KOPT-K1 (cell line): ENCODE measurements around the gene BOK.

Experiments used
- H3K27ac ChIP-seq: fragments of 200-600 bp; sonication (generic); 2 replicates; pipeline ENCODE4 v1.5.1; 2016; ENCODE audit warnings: antibody characterized with exemption, mild to moderate bottlenecking, low read depth, low read length; ENCODE audit not compliant: poor library complexity, severe bottlenecking
- H3K36me3 ChIP-seq: fragments of 200-600 bp; sonication (generic); 2 replicates; pipeline ENCODE4 v1.5.1; 2017; ENCODE audit warnings: antibody characterized with exemption, mild to moderate bottlenecking, low read length, moderate library complexity; ENCODE audit not compliant: insufficient read depth
- H3K9me3 ChIP-seq: fragments of 200-600 bp; sonication (generic); 2 replicates; pipeline ENCODE4 v1.5.1; 2017; ENCODE audit warnings: antibody characterized with exemption, low read length, mild to moderate bottlenecking; ENCODE audit not compliant: insufficient read depth, poor library complexity, severe bottlenecking

Gene BOK

DNA sequence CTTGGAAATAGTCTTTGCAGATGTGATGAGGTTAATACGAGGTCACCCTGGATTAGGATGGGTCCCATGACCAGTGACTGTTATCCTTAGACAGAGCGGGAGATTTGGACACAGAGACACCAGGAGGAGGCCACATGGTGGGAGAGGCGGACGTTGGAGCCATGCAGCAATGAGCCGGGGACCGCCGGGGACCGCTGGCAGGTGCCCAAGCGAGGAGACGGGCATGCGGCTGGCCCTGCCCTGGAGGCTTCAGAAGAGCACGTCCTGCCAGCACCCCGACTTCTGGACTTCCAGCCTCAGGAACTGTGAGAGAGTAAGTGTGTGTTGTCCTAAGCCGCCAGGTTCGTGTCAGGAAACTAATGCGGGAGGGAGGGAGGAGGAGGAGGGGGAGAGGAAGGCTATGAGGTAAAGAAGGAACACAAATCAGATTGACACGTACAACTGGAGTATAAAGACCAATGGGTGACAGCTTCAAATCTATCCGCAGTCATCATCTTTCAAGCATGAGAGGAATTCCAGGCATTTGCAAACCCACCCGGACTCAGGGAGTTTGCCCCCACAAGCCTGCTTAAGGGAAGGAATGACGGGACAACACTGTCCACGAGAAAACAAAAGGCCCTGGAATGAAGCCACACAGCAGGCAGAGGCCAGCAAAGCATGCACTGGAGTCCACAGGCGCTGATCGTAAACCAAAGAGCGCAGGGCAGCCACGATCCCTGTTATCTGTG is 11.6 kb upstream of the BOK start:
- Histone ChIP-seq H3K36me3 (no peaks in the 10 kb centered on the region), H3K9me3 (no peaks in the 10 kb centered on the region), H3K27ac (no peak overlapping the region)

- Histone ChIP-seq H3K9me3 (no peaks in the 10 kb centered on the region), H3K36me3 (no peaks in the 10 kb centered on the region), H3K27ac (no peak overlapping the region)
Observed at GRCh38 chr2:241547781-241548450, 10.6 kb upstream of the BOK start.

DNA sequence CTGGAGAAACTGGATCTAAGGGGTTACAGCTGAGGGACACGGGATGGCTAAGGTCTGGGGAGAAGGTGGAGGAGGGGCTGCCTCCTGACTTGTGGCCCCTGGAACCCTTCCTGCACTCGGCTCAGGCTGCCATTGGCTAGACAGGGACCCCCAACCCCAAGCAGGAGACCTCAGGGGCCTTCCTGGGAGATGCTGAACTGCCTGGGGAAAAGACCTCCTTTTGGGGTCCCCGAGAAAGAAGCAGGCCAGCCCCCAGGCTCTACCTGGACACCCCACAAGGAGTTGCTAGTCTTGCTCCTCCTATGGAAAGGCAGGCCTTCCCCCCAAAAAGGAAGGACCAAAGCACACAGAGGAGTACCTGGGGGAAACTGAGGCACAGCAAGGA is 10.1 kb upstream of the BOK start:
- Histone ChIP-seq H3K9me3 (no peaks in the 10 kb centered on the region), H3K27ac (no peak overlapping the region), H3K36me3 (no peaks in the 10 kb centered on the region)

DNA sequence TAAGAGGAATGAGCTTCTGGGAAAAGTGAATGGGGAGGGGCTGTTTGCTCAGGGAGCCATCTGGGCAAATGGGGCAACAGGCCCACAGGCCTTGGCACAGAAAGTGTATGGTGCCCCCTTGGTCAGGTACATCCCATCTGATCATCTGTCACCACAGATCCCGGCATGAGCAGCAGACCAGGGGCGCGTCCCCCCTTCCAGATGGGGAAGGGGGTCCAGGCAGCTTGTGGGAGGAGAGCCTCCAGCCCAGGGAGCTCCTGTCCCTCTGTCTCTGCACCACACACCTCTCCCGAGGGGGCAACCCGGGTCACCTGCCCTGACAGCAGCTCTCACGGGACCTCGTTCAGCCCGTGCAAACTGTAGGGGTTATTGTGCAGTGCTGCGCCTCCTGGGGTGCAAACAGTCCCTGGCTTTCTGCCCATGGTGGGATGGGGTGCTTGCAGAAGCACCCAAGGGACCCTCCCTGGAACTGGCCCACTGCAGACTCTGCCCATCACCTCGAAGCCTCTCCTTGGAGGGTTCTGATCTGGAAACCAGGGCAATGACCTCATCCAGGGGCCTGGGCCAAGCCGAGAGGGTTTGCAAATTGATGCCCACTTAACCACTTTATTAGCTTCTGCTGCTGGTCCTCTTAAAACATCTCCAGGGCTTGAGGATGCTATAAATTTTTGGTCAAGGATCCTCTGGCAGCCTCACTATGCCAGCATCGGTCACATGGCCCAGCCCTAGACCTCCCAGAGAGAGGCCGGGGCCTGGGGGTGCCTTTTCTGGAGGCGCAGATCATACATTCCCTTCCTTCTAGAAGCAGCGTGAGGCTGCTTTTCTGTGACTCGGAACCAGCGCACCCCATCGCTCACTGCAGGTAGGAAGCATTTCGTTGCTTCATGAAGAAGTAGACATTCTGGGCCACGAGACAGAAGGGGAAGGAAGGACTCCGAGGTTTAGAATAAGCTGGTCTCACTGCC is 7.6 kb upstream of the BOK start:
- Histone ChIP-seq H3K9me3 (no peaks in the 10 kb centered on the region), H3K36me3 (no peaks in the 10 kb centered on the region), H3K27ac (no peak overlapping the region)

GRCh38 chr2:241551599-241551997 is 6.9 kb upstream of the BOK start:
- H3K9me3 ChIP-seq = no peaks in the 10 kb centered on the region
- H3K36me3 ChIP-seq = no peaks in the 10 kb centered on the region
- no peak overlapping the region for H3K27ac ChIP-seq

GRCh38 chr2:241551998-241552737 is 6.4 kb upstream of the BOK start:
- no peaks in the 10 kb centered on the region for H3K36me3 ChIP-seq
- H3K9me3 ChIP-seq = no peaks in the 10 kb centered on the region
- H3K27ac ChIP-seq = no peak overlapping the region

GRCh38 chr2:241553512-241553830 is 5.1 kb upstream of the BOK start:
- no peak overlapping the region for H3K27ac ChIP-seq
- H3K36me3 ChIP-seq = no peaks in the 10 kb centered on the region
- no peaks in the 10 kb centered on the region for H3K9me3 ChIP-seq

- Histone ChIP-seq H3K27ac (no peak overlapping the region), H3K9me3 (no peaks in the 10 kb centered on the region), H3K36me3 (no peaks in the 10 kb centered on the region)
Observed at GRCh38 chr2:241553981-241554380, 4.6 kb upstream of the BOK start.

- H3K9me3 ChIP-seq = no peaks in the 10 kb centered on the region
- no peaks in the 10 kb centered on the region for H3K36me3 ChIP-seq
- no peak overlapping the region for H3K27ac ChIP-seq
Observed at GRCh38 chr2:241554610-241555322, 3.8 kb upstream of the BOK start.

DNA sequence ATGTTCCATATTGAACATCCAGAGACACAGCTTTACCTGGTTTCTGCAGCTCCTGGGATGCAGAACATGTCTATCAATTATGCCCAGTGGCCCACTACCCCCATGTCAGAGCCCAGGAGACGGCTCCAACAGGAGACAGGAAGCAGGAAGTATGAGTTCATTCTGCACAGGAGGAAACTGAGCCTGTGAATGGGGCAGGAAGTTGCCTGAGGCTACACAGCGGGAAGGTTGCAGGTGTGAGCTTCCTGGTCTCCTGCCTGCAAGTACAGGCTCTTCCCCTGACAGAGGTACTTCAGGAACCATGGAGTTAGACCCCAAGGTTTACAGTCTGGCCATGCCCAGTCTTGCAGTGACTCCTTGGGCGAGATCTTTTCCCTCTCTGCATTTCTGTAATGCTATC is 2.8 kb upstream of the BOK start:
- H3K27ac ChIP-seq = no peak overlapping the region
- no peaks in the 10 kb centered on the region for H3K36me3 ChIP-seq
- H3K9me3 ChIP-seq = no peaks in the 10 kb centered on the region

DNA sequence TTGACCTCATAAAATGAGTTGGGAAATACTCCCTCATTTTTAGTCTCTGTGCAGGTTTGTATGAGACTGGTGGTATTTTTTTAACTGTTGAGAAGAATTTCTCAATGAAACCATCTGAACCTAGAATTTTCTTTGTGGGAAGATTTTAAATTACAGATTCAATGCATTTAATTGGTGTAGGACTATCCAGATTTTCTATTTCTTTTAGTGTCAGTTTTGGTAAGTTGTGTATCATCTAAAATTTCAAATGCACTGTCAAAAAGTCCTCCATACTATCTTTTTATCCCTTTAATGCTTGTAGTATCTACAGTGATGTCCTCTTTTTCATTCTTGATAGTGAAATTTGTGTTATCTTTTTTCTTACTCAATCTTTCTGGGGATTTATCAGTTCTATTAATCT is 1.8 kb upstream of the BOK start:
- Histone ChIP-seq H3K36me3 (no peaks in the 10 kb centered on the region), H3K9me3 (no peaks in the 10 kb centered on the region)

GRCh38 chr2:241559323-241560161 is 997 bp downstream of the BOK start:
- no peak overlapping the region for H3K27ac ChIP-seq
- H3K9me3 ChIP-seq = no peaks in the 10 kb centered on the region
- H3K36me3 ChIP-seq = no peaks in the 10 kb centered on the region

More for the DNA sequence above, 1.8 kb upstream of the BOK start:
- no peak overlapping the region for H3K27ac ChIP-seq

- Histone ChIP-seq H3K36me3 (no peaks in the 10 kb centered on the region), H3K9me3 (no peaks in the 10 kb centered on the region), H3K27ac (no peak overlapping the region)
Observed at GRCh38 chr2:241560162-241560882, 1.8 kb downstream of the BOK start.
